ENCODE measurements around the gene ADPRM.

The ADPRM gene

GRCh38 chr17:10745231-10745630 lies 47.8 kb downstream of the ADPRM start:
- Histone ChIP-seq H3K4me3 (no peak overlapping the region), H3K27ac (peak overlapping the region in 1 of 2 donors; percentile 19)
- no peak for DNase-seq (ENCODE audit: low spot score)
- no peak for TF ChIP-seq CTCF (IDR thresholded peaks at IDR 0.05)

GRCh38 chr17:10748531-10749181 lies 51.3 kb downstream of the ADPRM start:
- no peak for DNase-seq (ENCODE audit: low spot score)
- no peak for TF ChIP-seq CTCF (IDR thresholded peaks at IDR 0.05)

GRCh38 chr17:10750210-10750609 lies 52.8 kb downstream of the ADPRM start:
- no peak for DNase-seq (ENCODE audit: low spot score)
- no peak overlapping the region for H3K27ac ChIP-seq
- H3K4me3 ChIP-seq, result no peak overlapping the region
- no peak for TF ChIP-seq CTCF (IDR thresholded peaks at IDR 0.05)

More at GRCh38 chr17:10748531-10749181, 51.3 kb downstream of the ADPRM start:
- H3K27ac ChIP-seq, result no peak overlapping the region
- H3K4me3 ChIP-seq, result no peak overlapping the region

- Histone ChIP-seq H3K4me3 (no peak overlapping the region), H3K27ac (no peak overlapping the region)
- DNase-seq (ENCODE audit: low spot score), result no peak
- no peak for TF ChIP-seq CTCF (IDR thresholded peaks at IDR 0.05)
Measured at GRCh38 chr17:10751563-10751962, 54.2 kb downstream of the ADPRM start.

GRCh38 chr17:10752696-10753095 lies 55.3 kb downstream of the ADPRM start:
- no peak for TF ChIP-seq CTCF (IDR thresholded peaks at IDR 0.05)
- no peak overlapping the region for H3K4me3 ChIP-seq

GRCh38 chr17:10754109-10754508 lies 56.7 kb downstream of the ADPRM start:
- no peak for TF ChIP-seq CTCF (IDR thresholded peaks at IDR 0.05)
- H3K27ac ChIP-seq, result no peak overlapping the region
- no peak for DNase-seq (ENCODE audit: low spot score)
- H3K4me3 ChIP-seq, result no peak overlapping the region

More at GRCh38 chr17:10752696-10753095, 55.3 kb downstream of the ADPRM start:
- no peak for DNase-seq (ENCODE audit: low spot score)
- H3K27ac ChIP-seq, result no peak overlapping the region

GRCh38 chr17:10754861-10755591 lies 57.6 kb downstream of the ADPRM start:
- Histone ChIP-seq H3K4me3 (no peak overlapping the region), H3K27ac (no peak overlapping the region)
- TF ChIP-seq CTCF (IDR thresholded peaks at IDR 0.05), result no peak
- DNase-seq (ENCODE audit: low spot score), result no peak
